Naive thymus-derived CD4-positive, alpha-beta T cell (primary cell): ENCODE measurements around the gene SARNP. TPM values are rescaled to one million over a fixed set of nuclear protein-coding genes. Genes with fewer than 3 reads are reported as not detected.
"Not testable (repeated sequence)": the region's sequence is repeated elsewhere in the genome, so short reads cannot be mapped to it uniquely, and the experiment has no call there.

Experiments used
- ATAC-seq: fragments of 150-1000 bp; cut with Tn5 transposase; 2 replicates; pipeline ENCODE4 v1.10.0; 2021; ENCODE audit warnings: mild to moderate bottlenecking, moderate library complexity
- CTCF ChIA-PET: fragments of 350-600 bp; sonication (Branson Sonifier 250); formaldehyde crosslinking; loops from one replicate; lab custom pipeline; 2021; ENCODE audit warnings: antibody characterized with exemption; lab: Charles Lee
- POLR2A ChIA-PET: fragments of 350-600 bp; sonication (Branson Sonifier 250); formaldehyde crosslinking; loops from one replicate; lab custom pipeline; 2021; ENCODE audit warnings: antibody characterized with exemption, inconsistent platforms; lab: Charles Lee
- DNase-seq, 9 donors: peaks; one replicate each; pipeline versions ENCODE4 v3.0.0 to v3.0.0-alpha.2; 2020 to 2022; ENCODE audit warnings: mixed read lengths in 1 of 9
- H3K27ac ChIP-seq: one replicate; pipeline ENCODE4 v1.7.0; 2013; ENCODE audit warnings: mild to moderate bottlenecking, low read depth, low read length, moderate library complexity
- H3K27me3 ChIP-seq, 2 donors: one replicate each; pipeline ENCODE4 v1.7.0; 2013; ENCODE audit warnings: low read length in 2 of 2, mild to moderate bottlenecking in 2 of 2, moderate library complexity in 2 of 2; ENCODE audit not compliant: control insufficient read depth in 2 of 2, insufficient read depth in 2 of 2
- H3K36me3 ChIP-seq, 3 experiments: 1 replicate in 2 of 3; 2 replicates in 1 of 3; pipeline ENCODE4 v1.7.0; 2013; ENCODE audit warnings: low read length in 3 of 3, mild to moderate bottlenecking in 3 of 3, moderate library complexity in 1 of 3; ENCODE audit not compliant: insufficient read depth in 3 of 3, control insufficient read depth in 2 of 3
- H3K4me1 ChIP-seq, 2 donors: one replicate each; pipeline ENCODE4 v1.7.0; 2013; ENCODE audit warnings: low read length in 2 of 2, mild to moderate bottlenecking in 2 of 2, moderate library complexity in 1 of 2; ENCODE audit not compliant: control insufficient read depth in 2 of 2, insufficient read depth in 2 of 2
- H3K4me3 ChIP-seq: 2 replicates; pipeline ENCODE4 v1.7.0; 2013; ENCODE audit warnings: mild to moderate bottlenecking, low read length
- H3K9me3 ChIP-seq, 3 experiments: 1 replicate in 2 of 3; 2 replicates in 1 of 3; pipeline ENCODE4 v1.7.0; 2013; ENCODE audit warnings: low read length in 3 of 3; ENCODE audit not compliant: control insufficient read depth in 2 of 3
- H3K27ac Mint-ChIP-seq, 9 donors: one replicate each; pipeline ENCODE4 v1.8.0; 2020 to 2022; ENCODE audit warnings: mixed read lengths in 9 of 9, mild to moderate bottlenecking in 8 of 9, moderate library complexity in 5 of 9, inconsistent platforms in 2 of 9
- H3K27me3 Mint-ChIP-seq, 5 donors: one replicate each; pipeline ENCODE4 v1.8.0; 2021 to 2022; ENCODE audit warnings: mixed read lengths in 5 of 5, mild to moderate bottlenecking in 1 of 5
- H3K36me3 Mint-ChIP-seq, 5 donors: one replicate each; pipeline ENCODE4 v1.8.0; 2020 to 2022; ENCODE audit warnings: mixed read lengths in 5 of 5, mild to moderate bottlenecking in 3 of 5, inconsistent platforms in 1 of 5
- H3K4me1 Mint-ChIP-seq, 7 donors: one replicate each; pipeline ENCODE4 v1.8.0; 2020 to 2022; ENCODE audit warnings: mixed read lengths in 7 of 7, mild to moderate bottlenecking in 3 of 7, inconsistent platforms in 1 of 7
- H3K4me3 Mint-ChIP-seq, 10 donors: one replicate each; pipeline ENCODE4 v1.8.0; 2020 to 2022; ENCODE audit warnings: mild to moderate bottlenecking in 10 of 10, mixed read lengths in 10 of 10, moderate library complexity in 6 of 10, inconsistent platforms in 2 of 10
- H3K9me3 Mint-ChIP-seq, 11 donors: one replicate each; pipeline ENCODE4 v1.8.0; 2020 to 2022; ENCODE audit warnings: mixed read lengths in 11 of 11, mild to moderate bottlenecking in 4 of 11, inconsistent platforms in 1 of 11, moderate library complexity in 1 of 11
- intact Hi-C, 2 donors: fragments of 100-400 bp; cut with micrococcal nuclease; formaldehyde crosslinking; loops; one replicate each; pipeline ENCODE4 v1.15.1; 2023
- polyA plus RNA-seq, 2 donors: library from polyadenylated mRNA; unstranded; fragments of 300-500 nt; fragmentation: Illumina TruSeq; gene quantifications; one replicate each; pipeline ENCODE4 v1.2.3, GENCODE V29; 2021
- total RNA-seq, 6 experiments: library from RNA in 5 of 6; stranded (reverse) in 5 of 6; gene quantifications; 1 replicate in 5 of 6; 2 replicates in 1 of 6; pipeline ENCODE4 v1.2.3 and lab custom pipeline; 2021 to 2026

Gene SARNP
- total and polyA plus RNA-seq, 7 experiments from 2014 or later = 28.0 to 115 (median 43.5) TPM

DNA sequence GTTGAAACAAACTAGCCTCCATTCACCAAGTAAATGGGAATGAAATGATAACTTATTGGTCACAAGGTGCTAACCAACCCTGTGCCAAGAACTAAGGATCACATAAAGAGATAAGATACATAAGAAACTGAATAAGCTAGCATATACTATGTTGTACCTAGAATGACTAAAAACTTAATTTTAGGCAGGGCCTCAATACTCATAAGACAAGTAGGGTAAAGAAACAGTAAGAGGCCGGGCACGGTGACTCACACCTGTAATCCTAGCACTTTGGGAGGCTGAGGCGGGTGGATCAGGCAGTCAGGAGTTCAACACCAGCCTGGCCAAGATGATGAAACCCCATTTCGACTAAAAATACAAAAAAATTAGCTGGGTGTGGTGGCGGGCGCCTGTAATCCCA lies 56.9 kb downstream of the SARNP start:
- no peak for ATAC-seq
- H3K27me3 ChIP-seq = no peaks in the 10 kb centered on the region
- ChIA-PET CTCF (no interaction called here), POLR2A (interaction anchor here (1.1 kb wide), 1 partner anchor 22 kb away, joined by 3 read pairs; no protein-coding TSS in a partner anchor)
- DNase-seq = no peak
- no peak overlapping the region for H3K27ac ChIP-seq
- Mint-ChIP-seq H3K9me3 (no peaks in the 10 kb centered on the region), H3K27me3 (no peaks in the 10 kb centered on the region), H3K27ac (peak overlapping the region in 5 of 9 donors; percentile 2 to 64 (median 43)), H3K4me1 (peaks cover 0 to 12% (median 4%) of the 10 kb centered on the region in 7 donors), H3K4me3 (no peak overlapping the region), H3K36me3 (peaks cover 12 to 39% (median 23%) of the 10 kb centered on the region in 5 donors)
- no peaks in the 10 kb centered on the region for H3K9me3 ChIP-seq
- H3K4me1 ChIP-seq = no peaks in the 10 kb centered on the region
- intact Hi-C loops = no loop called here
- H3K36me3 ChIP-seq = peaks cover 10 to 58% (median 16%) of the 10 kb centered on the region in 3 experiments
- no peak overlapping the region for H3K4me3 ChIP-seq

DNA sequence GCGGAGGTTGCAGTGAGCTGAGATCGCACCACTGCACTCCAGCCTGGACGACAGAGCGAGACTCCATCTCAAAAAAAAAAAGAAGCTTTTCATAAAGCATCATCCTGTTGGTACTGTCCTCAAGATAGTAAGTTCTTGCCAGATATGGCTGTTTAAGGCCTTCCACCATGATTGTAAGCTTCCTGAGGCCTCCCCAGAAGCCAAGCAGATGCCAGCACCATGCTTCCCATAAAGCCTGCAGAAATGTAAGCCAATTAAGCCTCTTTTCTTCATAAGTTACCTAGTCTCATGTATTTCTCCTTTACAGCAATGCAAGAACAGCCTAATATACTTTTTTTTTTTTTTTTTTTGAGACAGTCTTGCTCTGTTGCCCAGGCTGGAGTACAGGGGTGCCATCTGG lies 58.9 kb downstream of the SARNP start:
- ATAC-seq, H3K4me3 Mint-ChIP-seq, intact Hi-C loops, H3K27me3 Mint-ChIP-seq, H3K4me1 ChIP-seq, H3K4me3 ChIP-seq, H3K9me3 Mint-ChIP-seq, H3K9me3 ChIP-seq, H3K27ac ChIP-seq, H3K27me3 ChIP-seq, DNase-seq: not testable (repeated sequence)
- ChIA-PET CTCF (interaction anchor here (0.6 kb wide), 1 partner anchor 1251 kb away, joined by 4 read pairs; no protein-coding TSS in a partner anchor), POLR2A (interaction anchor here (0.7 kb wide), 1 partner anchor 20 kb away, joined by 3 read pairs; no protein-coding TSS in a partner anchor)
- H3K27ac Mint-ChIP-seq = peak overlapping the region in 3 of 9 donors; percentile 32 to 77 (median 59)
- peaks cover 10 to 71% (median 24%) of the 10 kb centered on the region in 3 experiments for H3K36me3 ChIP-seq
- H3K36me3 Mint-ChIP-seq = peaks cover 14 to 45% (median 26%) of the 10 kb centered on the region in 5 donors
- H3K4me1 Mint-ChIP-seq = peaks cover 0 to 18% (median 5%) of the 10 kb centered on the region in 7 donors

- Histone ChIP-seq H3K4me1 (no peaks in the 10 kb centered on the region), H3K4me3 (no peak overlapping the region), H3K9me3 (no peaks in the 10 kb centered on the region), H3K27ac (no peak overlapping the region), H3K27me3 (no peaks in the 10 kb centered on the region), H3K36me3 (peaks cover 10 to 78% (median 24%) of the 10 kb centered on the region in 3 experiments)
- no peak overlapping the region for H3K4me3 Mint-ChIP-seq
- peaks cover 14 to 45% (median 26%) of the 10 kb centered on the region in 5 donors for H3K36me3 Mint-ChIP-seq
- H3K9me3 Mint-ChIP-seq = peaks cover 0 to 2% (median 0%) of the 10 kb centered on the region in 11 donors
- no peaks in the 10 kb centered on the region for H3K27me3 Mint-ChIP-seq
- DNase-seq = no peak
- peaks cover 0 to 18% (median 5%) of the 10 kb centered on the region in 7 donors for H3K4me1 Mint-ChIP-seq
- peak overlapping the region in 7 of 9 donors; percentile 3 to 84 (median 59) for H3K27ac Mint-ChIP-seq
- ChIA-PET POLR2A (interaction anchor here (0.8 to 1.2 kb wide), 4 partner anchors 10 to 475 kb away, joined by 3 to 6 read pairs (median 4); no protein-coding TSS in a partner anchor), CTCF (interaction anchor here (1.2 to 1.4 kb wide), 2 partner anchors 19 to 238 kb away, joined by 3 read pairs; no protein-coding TSS in a partner anchor)
- no peak for ATAC-seq
- intact Hi-C loops = no loop called here
Measured at GRCh38 chr12:55757701-55758100, 59.8 kb downstream of the SARNP start.

DNA sequence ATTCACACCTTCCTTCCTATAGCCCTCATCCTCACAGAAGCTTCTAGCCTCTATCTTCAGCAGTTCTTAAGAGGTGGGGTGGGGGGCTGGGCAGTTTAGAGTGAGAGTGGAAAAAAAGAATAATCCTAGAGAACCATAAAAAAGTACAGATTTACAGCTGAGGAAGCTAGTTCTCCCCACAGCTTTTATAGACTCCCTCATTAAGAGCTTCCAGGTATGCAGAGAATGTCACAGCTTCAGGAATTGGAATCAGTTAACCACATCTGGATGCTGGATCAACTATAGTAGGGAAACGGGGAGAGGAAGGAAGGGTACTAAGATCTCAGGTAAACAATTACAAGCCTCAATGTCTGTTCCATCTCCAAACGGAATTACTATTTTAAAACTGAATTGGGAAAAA lies 62.3 kb downstream of the SARNP start:
- ChIA-PET POLR2A (interaction anchor here (0.6 to 1.4 kb wide), 5 partner anchors 12 to 218 kb away, joined by 3 to 4 read pairs (median 3); partner anchors contain the start of genes GDF11 and RAB5B), CTCF (interaction anchor here (0.6 to 2.4 kb wide), 3 partner anchors 16 to 189 kb away, joined by 3 to 10 read pairs (median 3); no protein-coding TSS in a partner anchor)
- peak overlapping the region; percentile 6 to 79 (median 61) for H3K27ac Mint-ChIP-seq
- H3K4me1 ChIP-seq = no peaks in the 10 kb centered on the region
- H3K36me3 ChIP-seq = peaks cover 17 to 86% (median 24%) of the 10 kb centered on the region in 3 experiments
- H3K9me3 ChIP-seq = no peaks in the 10 kb centered on the region
- H3K4me1 Mint-ChIP-seq = peaks cover 0 to 10% (median 4%) of the 10 kb centered on the region in 7 donors
- peaks cover 9 to 39% (median 18%) of the 10 kb centered on the region in 5 donors for H3K36me3 Mint-ChIP-seq
- no peak overlapping the region for H3K27ac ChIP-seq
- peaks cover 0 to 2% (median 0%) of the 10 kb centered on the region in 11 donors for H3K9me3 Mint-ChIP-seq
- intact Hi-C loops = no loop called here
- DNase-seq (no peak), ATAC-seq (no peak)
- H3K27me3 Mint-ChIP-seq = no peaks in the 10 kb centered on the region
- H3K27me3 ChIP-seq = no peaks in the 10 kb centered on the region
- peak overlapping the region in 1 of 10 donors; percentile 12 for H3K4me3 Mint-ChIP-seq
- no peak overlapping the region for H3K4me3 ChIP-seq

GRCh38 chr12:55748230-55748993 lies 69.1 kb downstream of the SARNP start:
- no peak for DNase-seq
- Histone ChIP-seq H3K27ac (no peak overlapping the region), H3K27me3 (no peaks in the 10 kb centered on the region), H3K36me3 (peaks cover 0 to 44% (median 7%) of the 10 kb centered on the region in 3 experiments), H3K9me3 (no peaks in the 10 kb centered on the region), H3K4me3 (no peak overlapping the region), H3K4me1 (peaks cover 0 to 16% of the 10 kb centered on the region in 2 donors)
- Mint-ChIP-seq H3K36me3 (peaks cover 0 to 9% (median 6%) of the 10 kb centered on the region in 5 donors), H3K4me3 (no peak overlapping the region), H3K27me3 (no peaks in the 10 kb centered on the region), H3K27ac (peak overlapping the region; percentile 42 to 88 (median 69)), H3K9me3 (peaks cover 0 to 2% (median 0%) of the 10 kb centered on the region in 11 donors), H3K4me1 (peaks cover 25 to 40% (median 32%) of the 10 kb centered on the region in 7 donors)
- intact Hi-C loops = no loop called here
- ATAC-seq = no peak
- POLR2A ChIA-PET = interaction anchor here (0.6 to 1.3 kb wide), 6 partner anchors 9 to 263 kb away, joined by 3 to 5 read pairs (median 3); partner anchors contain the start of gene BLOC1S1
- CTCF ChIA-PET = interaction anchor here (1.3 to 2.5 kb wide), 2 partner anchors 8 to 10 kb away, joined by 4 to 14 read pairs; no protein-coding TSS in a partner anchor

DNA sequence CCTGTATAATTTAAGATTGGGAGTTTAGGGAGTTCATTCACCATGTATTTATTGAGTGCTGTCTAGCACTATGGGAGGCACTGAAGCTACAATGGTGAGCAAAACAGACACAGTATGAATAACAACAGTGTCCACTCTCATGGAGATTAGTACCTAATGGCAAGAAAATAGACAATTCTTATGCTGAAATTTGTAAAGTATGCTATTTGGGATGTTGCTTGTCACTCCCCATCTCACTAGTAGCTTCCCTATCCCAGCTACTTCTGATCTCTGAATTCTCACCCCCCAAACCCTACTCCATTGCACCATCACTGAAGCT lies 70.7 kb downstream of the SARNP start:
- POLR2A ChIA-PET = interaction anchor here (0.6 to 1.2 kb wide), 5 partner anchors 31 to 304 kb away, joined by 3 to 4 read pairs (median 3); partner anchors contain the start of gene BLOC1S1
- CTCF ChIA-PET = interaction anchor here (0.5 to 2.5 kb wide), 7 partner anchors 9 to 209 kb away, joined by 3 to 14 read pairs (median 3); partner anchors contain the start of gene BLOC1S1
- DNase-seq (no peak), ATAC-seq (no peak)
- Histone ChIP-seq H3K36me3 (peaks cover 0 to 31% (median 4%) of the 10 kb centered on the region in 3 experiments), H3K4me3 (no peak overlapping the region), H3K4me1 (peaks cover 5 to 19% of the 10 kb centered on the region in 2 donors), H3K27me3 (no peaks in the 10 kb centered on the region), H3K27ac (peak overlapping the region; percentile 63), H3K9me3 (no peaks in the 10 kb centered on the region)
- H3K27ac Mint-ChIP-seq = peak overlapping the region in 8 of 9 donors; percentile 32 to 78 (median 71)
- H3K36me3 Mint-ChIP-seq = peaks cover 0 to 9% (median 6%) of the 10 kb centered on the region in 5 donors
- H3K4me3 Mint-ChIP-seq = no peak overlapping the region
- peaks cover 31 to 46% (median 41%) of the 10 kb centered on the region in 7 donors for H3K4me1 Mint-ChIP-seq
- H3K9me3 Mint-ChIP-seq = no peaks in the 10 kb centered on the region
- intact Hi-C loops = no loop called here
- H3K27me3 Mint-ChIP-seq = peaks cover 0 to 5% (median 0%) of the 10 kb centered on the region in 5 donors
